MM.1S (cell line): ENCODE measurements around the gene TEP1.

Source experiments
- DNase-seq: peaks from one replicate; pipeline ENCODE4 v3.0.0-alpha.2; 2015
- H2AFZ ChIP-seq: fragments of 300-600 bp; sonication (generic); 2 replicates; pipeline ENCODE4 v1.6.0; 2016; ENCODE audit warnings: antibody characterized with exemption, low read length
- H3F3A ChIP-seq: fragments of 300-600 bp; sonication (generic); 2 replicates; pipeline ENCODE4 v1.6.1; 2016; ENCODE audit warnings: mild to moderate bottlenecking, antibody characterized with exemption, low read length, moderate library complexity, mixed read lengths; ENCODE audit not compliant: insufficient read depth
- H3K27ac ChIP-seq: fragments of 300-600 bp; sonication (generic); 2 replicates; pipeline ENCODE4 v1.5.1; 2016; ENCODE audit warnings: mild to moderate bottlenecking, low read length
- H3K27me3 ChIP-seq: fragments of 300-600 bp; sonication (generic); replicated peaks from 2 replicates; pipeline ENCODE4 v1.6.0; 2016; ENCODE audit warnings: low read length; ENCODE audit not compliant: insufficient read depth
- H3K36me3 ChIP-seq: fragments of 300-600 bp; sonication (generic); replicated peaks from 2 replicates; pipeline ENCODE4 v1.6.1; 2016; ENCODE audit warnings: mild to moderate bottlenecking, low read length, mixed read lengths; ENCODE audit not compliant: insufficient read depth
- H3K4me1 ChIP-seq: fragments of 300-600 bp; sonication (generic); 2 replicates; pipeline ENCODE4 v1.6.1; 2016; ENCODE audit warnings: low read length, mixed read lengths
- H3K4me2 ChIP-seq: fragments of 300-600 bp; sonication (generic); 2 replicates; pipeline ENCODE4 v1.6.0; 2016; ENCODE audit warnings: low read depth, low read length
- H3K4me3 ChIP-seq: fragments of 300-600 bp; sonication (generic); 2 replicates; pipeline ENCODE4 v1.5.1; 2016; ENCODE audit warnings: low read length, mixed read lengths
- H3K79me2 ChIP-seq: fragments of 300-600 bp; sonication (generic); 2 replicates; pipeline ENCODE4 v1.6.1; 2016; ENCODE audit warnings: mixed run types, low read length, mixed read lengths
- H3K9ac ChIP-seq: fragments of 300-600 bp; sonication (generic); 2 replicates; pipeline ENCODE4 v1.6.1; 2016; ENCODE audit warnings: low read length, mixed read lengths
- H3K9me2 ChIP-seq: fragments of 300-600 bp; sonication (generic); replicated peaks from 2 replicates; pipeline ENCODE4 v1.6.1; 2016; ENCODE audit warnings: mild to moderate bottlenecking, low read length, mixed read lengths; ENCODE audit not compliant: insufficient read depth
- H3K9me3 ChIP-seq: fragments of 300-600 bp; sonication (generic); replicated peaks from 2 replicates; pipeline ENCODE4 v1.6.1; 2016; ENCODE audit warnings: mild to moderate bottlenecking, low read length, mixed read lengths; ENCODE audit not compliant: insufficient read depth
- H4K20me1 ChIP-seq: fragments of 300-600 bp; sonication (generic); 2 replicates; pipeline ENCODE4 v1.6.1; 2016; ENCODE audit warnings: mild to moderate bottlenecking, low read length, moderate library complexity, mixed read lengths; ENCODE audit not compliant: insufficient read depth
- EZH2 ChIP-seq: fragments of 300-600 bp; sonication (generic); optimal IDR thresholded peaks from 2 replicates; pipeline ENCODE3; 2017; ENCODE audit warnings: low read depth, mild to moderate bottlenecking, antibody characterized with exemption, low read length, mixed read lengths
- EZH2phosphoT487 ChIP-seq: fragments of 300-600 bp; sonication (generic); IDR thresholded peaks from 2 replicates; pipeline ENCODE4 v1.6.1; 2018; ENCODE audit warnings: antibody characterized with exemption, low read length
- TF ChIP-seq, protein P1 (sequence below): fragments of 300-600 bp; sonication (generic); IDR thresholded peaks from 2 replicates; pipeline ENCODE4 v1.5.1; 2016; ENCODE audit warnings: antibody characterized with exemption, low read length, mixed read lengths

The TEP1 gene

DNA sequence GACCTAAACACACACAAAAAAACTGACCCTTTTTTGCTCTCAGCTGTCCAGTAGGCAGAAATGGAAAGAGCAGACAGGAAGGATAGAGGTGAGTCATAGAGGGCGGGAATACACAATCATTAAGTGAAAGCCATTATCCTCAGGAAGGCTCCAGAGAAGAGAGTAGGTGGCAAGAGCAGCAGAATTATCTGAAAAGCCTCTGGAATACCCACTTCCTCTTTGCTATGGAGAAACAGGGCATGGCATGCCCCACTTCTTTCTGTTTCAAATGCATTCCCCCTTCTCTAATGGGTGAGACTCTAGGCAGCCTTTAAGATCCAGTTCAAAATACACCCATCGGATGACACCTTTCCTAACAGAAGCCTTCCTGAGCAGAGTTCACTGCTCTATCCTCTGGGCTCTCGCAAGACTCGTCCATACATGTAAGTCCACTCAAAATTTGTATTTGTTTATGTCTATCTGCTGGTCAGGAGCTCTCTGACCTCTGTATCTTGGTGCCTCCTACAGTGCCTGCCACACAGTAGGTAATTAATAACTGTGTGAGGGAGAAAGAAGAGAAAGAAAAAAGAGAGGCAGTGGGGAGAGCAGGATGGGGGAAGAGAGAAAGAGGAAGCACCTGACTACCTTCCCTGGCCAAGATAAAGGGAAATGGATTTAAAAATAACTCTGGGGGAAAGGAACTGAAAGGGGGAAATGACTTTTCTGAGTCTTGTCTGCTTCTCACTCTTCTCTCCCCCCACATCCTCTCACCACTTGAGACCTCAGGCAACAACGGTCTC, 14.1 kb upstream of the TEP1 start:
- TF ChIP-seq EZH2: no peak
- TF ChIP-seq, protein P1, sequence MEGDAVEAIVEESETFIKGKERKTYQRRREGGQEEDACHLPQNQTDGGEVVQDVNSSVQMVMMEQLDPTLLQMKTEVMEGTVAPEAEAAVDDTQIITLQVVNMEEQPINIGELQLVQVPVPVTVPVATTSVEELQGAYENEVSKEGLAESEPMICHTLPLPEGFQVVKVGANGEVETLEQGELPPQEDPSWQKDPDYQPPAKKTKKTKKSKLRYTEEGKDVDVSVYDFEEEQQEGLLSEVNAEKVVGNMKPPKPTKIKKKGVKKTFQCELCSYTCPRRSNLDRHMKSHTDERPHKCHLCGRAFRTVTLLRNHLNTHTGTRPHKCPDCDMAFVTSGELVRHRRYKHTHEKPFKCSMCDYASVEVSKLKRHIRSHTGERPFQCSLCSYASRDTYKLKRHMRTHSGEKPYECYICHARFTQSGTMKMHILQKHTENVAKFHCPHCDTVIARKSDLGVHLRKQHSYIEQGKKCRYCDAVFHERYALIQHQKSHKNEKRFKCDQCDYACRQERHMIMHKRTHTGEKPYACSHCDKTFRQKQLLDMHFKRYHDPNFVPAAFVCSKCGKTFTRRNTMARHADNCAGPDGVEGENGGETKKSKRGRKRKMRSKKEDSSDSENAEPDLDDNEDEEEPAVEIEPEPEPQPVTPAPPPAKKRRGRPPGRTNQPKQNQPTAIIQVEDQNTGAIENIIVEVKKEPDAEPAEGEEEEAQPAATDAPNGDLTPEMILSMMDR: no peak
- TF ChIP-seq EZH2phosphoT487: no peak
- no peak for DNase-seq

DNA sequence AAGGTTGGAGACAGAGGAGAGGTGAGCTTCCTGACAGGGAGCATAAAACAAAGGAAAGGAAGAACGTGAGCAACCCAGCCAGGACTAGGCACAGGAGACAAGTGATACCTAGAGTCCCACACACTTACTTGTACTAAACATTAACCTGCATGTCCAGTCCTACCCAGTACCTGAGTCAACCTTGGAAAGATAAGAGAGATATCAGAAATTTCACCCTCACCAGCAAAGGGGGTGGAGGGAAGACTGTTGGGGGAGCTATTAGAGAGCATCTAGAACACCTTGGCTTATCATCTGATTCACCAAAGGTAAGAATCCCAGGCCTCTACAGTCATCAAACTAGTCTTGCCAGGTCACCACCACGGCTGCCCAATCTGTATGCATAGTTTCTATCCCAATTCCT, 11.6 kb upstream of the TEP1 start:
- no peak overlapping the region for H3K4me2 ChIP-seq
- no peak overlapping the region for H2AFZ ChIP-seq
- no peaks in the 10 kb centered on the region for H3K27me3 ChIP-seq
- H3K9me2 ChIP-seq: no peaks in the 10 kb centered on the region
- no peaks in the 10 kb centered on the region for H3F3A ChIP-seq
- no peak for DNase-seq
- no peak overlapping the region for H3K9ac ChIP-seq
- H3K79me2 ChIP-seq: no peaks in the 10 kb centered on the region
- H4K20me1 ChIP-seq: no peaks in the 10 kb centered on the region
- H3K27ac ChIP-seq: no peak overlapping the region
- peaks cover 9% of the 10 kb centered on the region for H3K4me1 ChIP-seq
- TF ChIP-seq, protein P1: no peak
- TF ChIP-seq EZH2 (no peak), EZH2phosphoT487 (no peak)
- no peaks in the 10 kb centered on the region for H3K36me3 ChIP-seq
- H3K9me3 ChIP-seq: no peaks in the 10 kb centered on the region
- H3K4me3 ChIP-seq: no peak overlapping the region

More for the DNA sequence above, 14.1 kb upstream of the TEP1 start:
- Histone ChIP-seq H3K9me2 (no peaks in the 10 kb centered on the region), H2AFZ (no peak overlapping the region), H4K20me1 (no peaks in the 10 kb centered on the region), H3F3A (no peaks in the 10 kb centered on the region), H3K27ac (peak overlapping the region; percentile 32; the same call in 1 of the 2 replicates), H3K36me3 (no peaks in the 10 kb centered on the region), H3K4me2 (peak overlapping the region; percentile 65), H3K9me3 (no peaks in the 10 kb centered on the region), H3K79me2 (no peaks in the 10 kb centered on the region), H3K4me3 (peak overlapping the region; percentile 22; the same call in 1 of the 2 replicates), H3K27me3 (no peaks in the 10 kb centered on the region), H3K9ac (no peak overlapping the region), H3K4me1 (peaks cover 9% of the 10 kb centered on the region)

DNA sequence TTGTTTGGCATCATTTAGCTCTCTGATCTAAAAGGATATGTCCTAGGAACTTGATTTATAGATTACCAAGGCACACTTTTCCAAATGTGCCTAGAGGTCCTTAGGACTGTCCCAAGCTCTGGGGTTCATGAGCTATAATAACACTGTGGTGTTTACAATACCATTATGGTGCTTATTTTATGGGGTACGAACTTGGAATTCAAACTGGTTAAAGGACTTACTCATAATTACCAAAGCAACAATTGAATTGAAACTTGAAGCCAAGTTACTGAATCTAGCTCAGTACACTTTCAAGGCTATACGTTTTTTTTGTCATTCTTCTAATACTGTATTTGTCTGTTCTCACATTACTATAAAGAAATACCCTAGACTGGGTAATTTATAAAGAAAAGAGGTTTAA, 9.6 kb upstream of the TEP1 start:
- H3K79me2 ChIP-seq: no peaks in the 10 kb centered on the region
- no peaks in the 10 kb centered on the region for H3K36me3 ChIP-seq
- no peak overlapping the region for H3K4me2 ChIP-seq
- TF ChIP-seq EZH2: no peak
- TF ChIP-seq EZH2phosphoT487: no peak
- TF ChIP-seq, protein P1: no peak
- no peak overlapping the region for H3K9ac ChIP-seq
- H3K27me3 ChIP-seq: no peaks in the 10 kb centered on the region
- no peak overlapping the region for H2AFZ ChIP-seq
- H3K27ac ChIP-seq: no peak overlapping the region
- H3F3A ChIP-seq: no peaks in the 10 kb centered on the region
- peaks cover 6% of the 10 kb centered on the region for H3K4me1 ChIP-seq
- H3K4me3 ChIP-seq: no peak overlapping the region
- no peak for DNase-seq
- H3K9me3 ChIP-seq: no peaks in the 10 kb centered on the region
- no peaks in the 10 kb centered on the region for H3K9me2 ChIP-seq
- H4K20me1 ChIP-seq: no peaks in the 10 kb centered on the region
